DND-41 (cell line): ENCODE measurements around the gene MFNG.

Experiments used
- ATAC-seq: fragments of 200-7000 bp; cut with Tn5 transposase; 3 replicates; pipeline ENCODE4 v1.9.1; 2021; ENCODE audit warnings: low read depth; ENCODE audit not compliant: insufficient read depth
- DNase-seq: peaks from one replicate; pipeline ENCODE4 v3.0.0-alpha.2; 2020
- H2AFZ ChIP-seq: 2 replicates; pipeline ENCODE4 v1.6.0; 2012; ENCODE audit warnings: low read depth, low read length
- H3K27ac ChIP-seq: 2 replicates; pipeline ENCODE4 v1.5.1; 2012; ENCODE audit warnings: low read length, inconsistent platforms
- H3K27me3 ChIP-seq: fragments of 200-600 bp; sonication (generic); 2 replicates; pipeline ENCODE4 v1.6.0; 2012; ENCODE audit warnings: low read length, mild to moderate bottlenecking, inconsistent platforms; ENCODE audit not compliant: insufficient read depth, poor library complexity
- H3K36me3 ChIP-seq: 2 replicates; pipeline ENCODE4 v1.5.1; 2012; ENCODE audit warnings: low read length, inconsistent platforms; ENCODE audit not compliant: insufficient read depth
- H3K4me1 ChIP-seq: 2 replicates; pipeline ENCODE4 v1.5.1; 2012; ENCODE audit warnings: mild to moderate bottlenecking, low read length; ENCODE audit not compliant: insufficient read depth
- H3K4me2 ChIP-seq: 2 replicates; pipeline ENCODE4 v1.6.0; 2012; ENCODE audit warnings: mild to moderate bottlenecking, moderate library complexity, low read length, inconsistent platforms; ENCODE audit not compliant: insufficient read depth
- H3K4me3 ChIP-seq, 2 experiments: fragments of 200-600 bp in 1 of 2; shearing (Covaris generic) in 1 of 2; 2 replicates each; pipeline ENCODE4 v1.5.1; 2012 to 2016; ENCODE audit warnings: inconsistent platforms in 2 of 2, low read length in 2 of 2, mild to moderate bottlenecking in 2 of 2, low read depth in 1 of 2, moderate library complexity in 1 of 2
- H3K79me2 ChIP-seq: 2 replicates; pipeline ENCODE4 v1.6.0; 2012; ENCODE audit warnings: low read length, inconsistent platforms; ENCODE audit not compliant: insufficient read depth
- H3K9ac ChIP-seq: 2 replicates; pipeline ENCODE4 v1.6.0; 2012; ENCODE audit warnings: low read depth, mild to moderate bottlenecking, inconsistent platforms, low read length, moderate library complexity
- H3K9me3 ChIP-seq: 2 replicates; pipeline ENCODE4 v1.5.1; 2012; ENCODE audit warnings: low read length, moderate library complexity, mild to moderate bottlenecking, inconsistent platforms; ENCODE audit not compliant: insufficient read depth, severe bottlenecking
- H4K20me1 ChIP-seq: 2 replicates; pipeline ENCODE4 v1.6.0; 2012; ENCODE audit warnings: low read length; ENCODE audit not compliant: insufficient read depth
- EZH2 ChIP-seq: IDR thresholded peaks from 3 replicates; pipeline ENCODE4 v1.6.1; 2012; ENCODE audit warnings: borderline replicate concordance, low read depth, mild to moderate bottlenecking, moderate library complexity, low read length, inconsistent platforms; ENCODE audit not compliant: severe bottlenecking
- TF ChIP-seq, protein P1 (sequence below): IDR thresholded peaks from 2 replicates; pipeline ENCODE4 v1.5.1; 2012; ENCODE audit warnings: borderline replicate concordance, low read length, moderate library complexity, mild to moderate bottlenecking; ENCODE audit not compliant: poor library complexity, severe bottlenecking; ENCODE audit errors: extremely low read depth

MFNG gene

DNA sequence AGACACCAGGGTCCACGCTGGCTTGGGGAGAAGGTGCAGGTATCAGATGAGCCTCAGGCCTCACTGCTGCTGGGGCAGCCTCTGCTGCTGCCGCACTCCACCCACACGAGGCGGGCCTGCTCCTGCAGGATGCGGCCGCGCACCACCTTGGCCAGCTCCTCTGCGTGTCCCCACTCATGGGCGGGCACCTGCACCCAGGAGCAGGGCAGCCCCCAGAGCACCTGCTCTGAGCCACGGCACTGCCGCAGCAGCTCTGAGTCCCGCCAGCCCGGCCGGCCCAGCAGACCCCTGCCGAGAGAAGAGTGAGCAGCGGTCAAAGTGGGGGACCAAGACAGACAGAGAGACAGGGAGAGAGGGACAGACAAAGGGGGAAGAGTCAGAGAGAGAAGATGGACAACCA is 4.9 kb upstream of the MFNG start:
- Histone ChIP-seq H3K4me2 (no peak overlapping the region), H3K36me3 (no peaks in the 10 kb centered on the region), H4K20me1 (0 out of 2 replicates have a peak, but pooled peaks cover 6% of the 10 kb centered on the region), H3K79me2 (peaks cover 8% of the 10 kb centered on the region), H3K27me3 (peaks cover under 1% of the 10 kb centered on the region), H3K27ac (no peak overlapping the region), H3K4me1 (peaks cover 9% of the 10 kb centered on the region), H2AFZ (no peak overlapping the region), H3K4me3 (no peak overlapping the region), H3K9me3 (no peaks in the 10 kb centered on the region), H3K9ac (no peak overlapping the region)
- DNase-seq = no peak
- TF ChIP-seq EZH2 = no peak
- TF ChIP-seq, protein P1, sequence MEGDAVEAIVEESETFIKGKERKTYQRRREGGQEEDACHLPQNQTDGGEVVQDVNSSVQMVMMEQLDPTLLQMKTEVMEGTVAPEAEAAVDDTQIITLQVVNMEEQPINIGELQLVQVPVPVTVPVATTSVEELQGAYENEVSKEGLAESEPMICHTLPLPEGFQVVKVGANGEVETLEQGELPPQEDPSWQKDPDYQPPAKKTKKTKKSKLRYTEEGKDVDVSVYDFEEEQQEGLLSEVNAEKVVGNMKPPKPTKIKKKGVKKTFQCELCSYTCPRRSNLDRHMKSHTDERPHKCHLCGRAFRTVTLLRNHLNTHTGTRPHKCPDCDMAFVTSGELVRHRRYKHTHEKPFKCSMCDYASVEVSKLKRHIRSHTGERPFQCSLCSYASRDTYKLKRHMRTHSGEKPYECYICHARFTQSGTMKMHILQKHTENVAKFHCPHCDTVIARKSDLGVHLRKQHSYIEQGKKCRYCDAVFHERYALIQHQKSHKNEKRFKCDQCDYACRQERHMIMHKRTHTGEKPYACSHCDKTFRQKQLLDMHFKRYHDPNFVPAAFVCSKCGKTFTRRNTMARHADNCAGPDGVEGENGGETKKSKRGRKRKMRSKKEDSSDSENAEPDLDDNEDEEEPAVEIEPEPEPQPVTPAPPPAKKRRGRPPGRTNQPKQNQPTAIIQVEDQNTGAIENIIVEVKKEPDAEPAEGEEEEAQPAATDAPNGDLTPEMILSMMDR = no peak
- ATAC-seq = no peak

DNA sequence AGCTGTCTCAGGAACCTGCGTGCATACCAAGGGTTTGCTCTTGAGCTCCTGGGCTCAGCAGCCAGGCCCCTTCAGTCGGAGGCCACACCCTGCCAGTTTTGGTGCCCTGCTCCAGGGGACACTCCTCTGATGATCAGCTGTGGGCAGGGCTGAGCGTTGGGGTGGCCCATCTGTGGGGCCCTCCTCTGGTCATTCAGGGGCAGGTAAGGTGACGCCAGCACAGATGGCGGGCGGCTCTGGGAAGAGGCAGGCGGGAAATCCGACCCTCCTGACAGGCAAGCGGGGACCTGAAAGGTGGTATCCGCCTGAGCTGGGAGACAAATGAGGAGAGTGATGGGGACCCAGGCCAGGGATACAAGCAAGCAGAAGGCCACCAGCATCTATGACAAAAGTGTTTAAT is 3.8 kb upstream of the MFNG start:
- peaks cover 7% of the 10 kb centered on the region for H3K27me3 ChIP-seq
- no peak overlapping the region for H3K4me2 ChIP-seq
- H2AFZ ChIP-seq = no peak overlapping the region
- DNase-seq (no peak), ATAC-seq (no peak)
- H3K4me3 ChIP-seq = no peak overlapping the region
- H3K79me2 ChIP-seq = peaks cover 19% of the 10 kb centered on the region
- no peak overlapping the region for H3K27ac ChIP-seq
- H3K36me3 ChIP-seq = no peaks in the 10 kb centered on the region
- H3K4me1 ChIP-seq = peaks cover 13% of the 10 kb centered on the region
- H4K20me1 ChIP-seq = 0 out of 2 replicates have a peak, but pooled peaks cover 6% of the 10 kb centered on the region
- H3K9ac ChIP-seq = no peak overlapping the region
- no peak for TF ChIP-seq EZH2
- TF ChIP-seq, protein P1 = no peak
- H3K9me3 ChIP-seq = no peaks in the 10 kb centered on the region

DNA sequence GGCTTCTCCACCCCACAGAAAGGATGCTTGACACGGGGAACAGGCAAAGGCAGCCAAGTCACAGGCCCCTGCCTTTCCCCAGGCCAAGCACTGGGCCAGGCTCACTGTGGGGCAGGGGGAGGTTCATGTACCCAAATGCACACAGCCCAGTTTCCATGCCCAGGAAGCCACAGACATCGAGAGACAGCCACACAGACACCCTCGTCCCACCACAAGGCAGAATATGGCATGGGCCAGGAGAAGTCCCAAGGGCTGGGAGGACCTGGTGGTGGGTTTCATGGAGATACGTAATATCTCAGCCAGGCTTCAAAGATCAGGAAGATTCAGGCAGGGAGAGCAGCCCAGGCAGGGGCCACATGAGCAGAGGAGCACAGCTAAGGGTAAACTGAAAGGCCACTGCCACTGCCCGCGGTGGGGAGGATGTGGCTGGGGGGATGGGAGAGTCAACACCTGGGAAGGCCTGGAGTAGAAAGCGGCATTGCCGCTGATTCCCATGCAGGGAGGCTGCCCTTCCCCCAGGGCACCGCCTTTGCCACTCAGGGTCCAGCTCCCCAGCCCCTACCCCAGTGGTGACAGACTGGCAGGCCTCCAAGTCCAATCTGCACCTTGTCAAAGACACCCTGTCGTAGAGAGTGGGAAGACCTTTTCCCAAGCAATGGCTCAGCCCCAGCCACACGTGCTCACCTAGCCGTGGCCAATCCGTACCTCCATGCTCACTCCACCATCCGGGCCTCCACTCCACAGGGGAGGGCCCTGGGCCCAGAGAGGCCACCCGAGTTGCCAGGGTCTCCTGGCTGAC is 2.4 kb upstream of the MFNG start:
- H3K36me3 ChIP-seq = no peaks in the 10 kb centered on the region
- DNase-seq (no peak), ATAC-seq (no peak)
- H3K4me1 ChIP-seq = peaks cover 26% of the 10 kb centered on the region
- no peak overlapping the region for H3K4me3 ChIP-seq
- TF ChIP-seq, protein P1 = no peak
- no peak for TF ChIP-seq EZH2
- H3K79me2 ChIP-seq = peaks cover 34% of the 10 kb centered on the region
- H3K4me2 ChIP-seq = no peak overlapping the region
- H3K27ac ChIP-seq = no peak overlapping the region
- H3K9ac ChIP-seq = no peak overlapping the region
- H3K9me3 ChIP-seq = no peaks in the 10 kb centered on the region
- H2AFZ ChIP-seq = no peak overlapping the region
- H3K27me3 ChIP-seq = peaks cover 7% of the 10 kb centered on the region
- H4K20me1 ChIP-seq = 0 out of 2 replicates have a peak, but pooled peaks cover 6% of the 10 kb centered on the region

DNA sequence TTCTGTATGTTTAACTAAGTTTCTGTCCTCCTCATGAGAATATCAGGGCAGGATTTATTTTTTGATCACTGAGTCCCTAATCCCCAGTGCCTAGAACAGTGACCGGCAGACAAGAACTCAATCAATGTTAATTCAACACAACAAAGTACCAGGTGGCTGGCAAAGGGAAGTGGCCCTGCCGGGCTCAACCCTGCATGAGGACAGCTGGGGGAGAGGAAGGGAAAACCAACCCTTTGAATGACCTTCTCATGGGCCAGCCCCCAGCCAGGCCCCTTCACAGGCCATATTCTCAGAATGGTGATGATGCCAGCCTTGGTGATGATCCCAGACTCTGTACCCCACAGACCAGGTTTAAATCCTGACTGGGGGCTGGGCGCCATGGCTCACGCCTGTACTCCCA is 1.4 kb upstream of the MFNG start:
- TF ChIP-seq EZH2 = no peak
- TF ChIP-seq, protein P1 = no peak
- Histone ChIP-seq H3K27me3 (peaks cover 7% of the 10 kb centered on the region), H3K79me2 (peaks cover 43% of the 10 kb centered on the region), H2AFZ (no peak overlapping the region), H3K27ac (no peak overlapping the region), H3K36me3 (no peaks in the 10 kb centered on the region), H3K4me1 (peaks cover 29% of the 10 kb centered on the region), H3K4me2 (no peak overlapping the region), H4K20me1 (0 out of 2 replicates have a peak, but pooled peaks cover 6% of the 10 kb centered on the region), H3K9ac (no peak overlapping the region), H3K4me3 (no peak overlapping the region), H3K9me3 (no peaks in the 10 kb centered on the region)
- DNase-seq = no peak
- no peak for ATAC-seq
